H7 (cell line): ENCODE data around the gene PTBP3. TPM values are rescaled to one million over a fixed set of nuclear protein-coding genes. Genes with fewer than 3 reads are reported as not detected.
"Not testable (repeated sequence)": the region's sequence is repeated elsewhere in the genome, so short reads cannot be mapped to it uniquely, and the experiment has no call there.

Source experiments
- DNase-seq: peaks from one replicate; pipeline ENCODE4 v3.0.0; 2012
- H3K27me3 ChIP-seq: 2 replicates; pipeline ENCODE4 v1.6.0; 2011; ENCODE audit warnings: mild to moderate bottlenecking, low read length; ENCODE audit not compliant: control insufficient read depth, insufficient read depth
- H3K36me3 ChIP-seq: replicated peaks from 2 replicates; pipeline ENCODE4 v1.5.1; 2011; ENCODE audit warnings: low read length; ENCODE audit not compliant: control insufficient read depth, insufficient read depth
- H3K4me3 ChIP-seq: 2 replicates; pipeline ENCODE4 v1.5.1; 2011; ENCODE audit warnings: low read depth, mild to moderate bottlenecking, control low read depth, low read length, moderate library complexity; ENCODE audit not compliant: insufficient read depth
- total RNA-seq: library from RNA; depleted of rRNA; stranded (reverse); fragments of >200 nt; shearing (Covaris generic); gene quantifications from 2 replicates; pipeline ENCODE4 v1.2.3, GENCODE V29; 2014

The PTBP3 gene
- total RNA-seq, 1 experiment from 2014 or later, result 57.5 TPM

GRCh38 chr9:112280904-112281303 lies 52.5 kb downstream of the PTBP3 start:
- no peak overlapping the region for H3K4me3 ChIP-seq
- peaks cover 4% of the 10 kb centered on the region for H3K36me3 ChIP-seq
- no peaks in the 10 kb centered on the region for H3K27me3 ChIP-seq
- no peak for DNase-seq

DNA sequence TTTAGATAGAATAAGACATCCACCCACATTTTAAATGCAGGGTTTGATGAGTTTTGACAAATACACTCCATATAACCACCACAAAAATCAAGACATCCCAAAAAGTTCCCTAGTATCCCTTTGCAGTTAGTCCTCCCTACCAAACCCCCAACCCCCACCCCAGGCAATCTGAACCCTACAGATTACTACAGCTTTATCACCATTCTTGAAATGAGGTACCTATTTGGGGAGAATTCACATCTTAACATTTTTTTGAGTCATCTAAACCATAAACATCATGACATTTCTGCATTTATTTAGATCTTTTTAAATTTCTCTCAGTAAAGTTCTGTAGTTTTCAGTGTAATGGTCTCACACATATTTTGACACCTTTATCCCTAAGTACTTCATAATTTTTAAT lies 53.9 kb downstream of the PTBP3 start:
- no peak overlapping the region for H3K4me3 ChIP-seq
- H3K27me3 ChIP-seq, result no peaks in the 10 kb centered on the region
- peaks cover 4% of the 10 kb centered on the region for H3K36me3 ChIP-seq
- DNase-seq, result no peak

GRCh38 chr9:112278152-112278551 lies 55.3 kb downstream of the PTBP3 start:
- H3K36me3 ChIP-seq, result no peaks in the 10 kb centered on the region; the same call in 1 of the 2 replicates
- H3K4me3 ChIP-seq, result no peak overlapping the region
- no peak for DNase-seq
- no peaks in the 10 kb centered on the region for H3K27me3 ChIP-seq

- Histone ChIP-seq H3K36me3 (no peaks in the 10 kb centered on the region; the same call in 1 of the 2 replicates), H3K4me3 (no peak overlapping the region)
- no peak for DNase-seq
Measured at GRCh38 chr9:112274600-112274999, 58.8 kb downstream of the PTBP3 start.

GRCh38 chr9:112273876-112274275 lies 59.5 kb downstream of the PTBP3 start:
- no peak for DNase-seq
- no peaks in the 10 kb centered on the region for H3K27me3 ChIP-seq
- H3K4me3 ChIP-seq, result no peak overlapping the region
- H3K36me3 ChIP-seq, result no peaks in the 10 kb centered on the region; the same call in 1 of the 2 replicates

More at GRCh38 chr9:112274600-112274999, 58.8 kb downstream of the PTBP3 start:
- no peaks in the 10 kb centered on the region for H3K27me3 ChIP-seq

GRCh38 chr9:112271466-112272098 lies 61.8 kb downstream of the PTBP3 start:
- DNase-seq, result no peak
- no peaks in the 10 kb centered on the region for H3K27me3 ChIP-seq
- no peak overlapping the region for H3K4me3 ChIP-seq
- no peaks in the 10 kb centered on the region; the same call in 1 of the 2 replicates for H3K36me3 ChIP-seq

- no peaks in the 10 kb centered on the region for H3K27me3 ChIP-seq
- no peak overlapping the region for H3K4me3 ChIP-seq
- DNase-seq, result no peak
- no peaks in the 10 kb centered on the region; the same call in 1 of the 2 replicates for H3K36me3 ChIP-seq
Measured at GRCh38 chr9:112268413-112268812, 65.0 kb downstream of the PTBP3 start.

- not testable (repeated sequence) for DNase-seq, H3K27me3 ChIP-seq, H3K36me3 ChIP-seq, H3K4me3 ChIP-seq
Measured at GRCh38 chr9:112267086-112267485, 66.3 kb downstream of the PTBP3 start.

GRCh38 chr9:112265391-112265790 lies 68.0 kb downstream of the PTBP3 start:
- no peaks in the 10 kb centered on the region for H3K36me3 ChIP-seq
- no peaks in the 10 kb centered on the region for H3K27me3 ChIP-seq
- DNase-seq, result no peak
- H3K4me3 ChIP-seq, result no peak overlapping the region

DNA sequence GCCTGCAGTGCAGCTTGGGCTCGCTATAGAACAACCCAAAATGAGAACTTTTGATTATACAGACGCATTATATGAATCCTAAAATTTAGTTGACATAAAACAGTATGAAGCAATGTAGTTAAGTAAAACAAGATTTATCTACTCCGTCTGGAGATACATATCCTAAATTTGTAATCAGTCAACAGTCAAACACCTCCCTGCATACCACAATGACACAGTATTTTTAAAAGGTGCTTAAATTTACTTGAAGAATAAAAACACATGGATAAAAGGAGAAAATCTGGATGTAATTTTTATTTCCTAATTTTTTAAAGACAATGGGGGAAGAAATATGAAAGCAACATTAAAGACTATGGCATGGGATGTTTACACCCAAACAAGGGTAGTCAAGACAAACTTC lies 70.8 kb downstream of the PTBP3 start:
- H3K36me3 ChIP-seq, result no peaks in the 10 kb centered on the region
- no peaks in the 10 kb centered on the region for H3K27me3 ChIP-seq
- no peak overlapping the region for H3K4me3 ChIP-seq
- no peak for DNase-seq

DNA sequence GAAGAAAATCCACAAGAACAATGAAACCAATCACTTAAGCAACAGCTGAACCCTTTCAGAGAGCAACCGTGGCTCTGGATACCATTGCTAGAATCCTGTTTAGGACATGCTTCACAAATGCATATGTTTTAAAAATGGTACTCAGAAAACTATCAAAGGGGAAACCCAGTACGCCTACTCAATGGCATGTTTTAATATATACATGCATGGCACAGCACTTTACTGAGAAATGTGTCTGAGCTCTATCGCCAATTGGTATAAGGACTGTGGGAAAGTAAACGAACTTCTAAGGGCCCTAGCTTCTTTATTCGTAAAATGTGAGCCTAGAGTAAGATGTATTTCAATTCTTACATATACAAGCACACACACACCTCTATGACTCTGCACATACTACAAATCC lies 72.3 kb downstream of the PTBP3 start:
- no peak for DNase-seq
- Histone ChIP-seq H3K27me3 (no peaks in the 10 kb centered on the region), H3K4me3 (no peak overlapping the region), H3K36me3 (no peaks in the 10 kb centered on the region)

DNA sequence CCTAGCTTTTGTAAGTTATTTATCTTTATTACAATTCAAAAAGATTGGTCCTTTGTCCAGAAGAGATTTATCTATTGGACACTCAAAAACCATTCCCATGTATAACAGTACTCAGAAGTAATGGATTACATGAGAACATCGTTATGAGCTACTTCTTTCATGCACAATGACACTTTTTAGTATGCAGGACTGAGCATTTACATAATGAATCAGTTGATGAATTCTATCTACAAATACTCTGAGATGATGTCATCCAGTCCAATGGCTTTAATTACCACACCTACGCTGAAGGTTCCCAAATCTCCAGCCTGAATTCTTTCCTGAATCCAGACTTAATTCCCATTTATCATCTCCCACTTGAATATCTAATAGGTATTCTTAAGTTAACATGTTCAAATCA lies 75.3 kb downstream of the PTBP3 start:
- Histone ChIP-seq H3K4me3 (no peak overlapping the region), H3K36me3 (no peaks in the 10 kb centered on the region; the same call in 1 of the 2 replicates), H3K27me3 (no peaks in the 10 kb centered on the region)
- no peak for DNase-seq

- no peak overlapping the region for H3K4me3 ChIP-seq
- H3K27me3 ChIP-seq, result no peaks in the 10 kb centered on the region
- DNase-seq, result no peak
- H3K36me3 ChIP-seq, result peaks cover 2% of the 10 kb centered on the region
Measured at GRCh38 chr9:112252194-112252593, 81.2 kb downstream of the PTBP3 start.

DNA sequence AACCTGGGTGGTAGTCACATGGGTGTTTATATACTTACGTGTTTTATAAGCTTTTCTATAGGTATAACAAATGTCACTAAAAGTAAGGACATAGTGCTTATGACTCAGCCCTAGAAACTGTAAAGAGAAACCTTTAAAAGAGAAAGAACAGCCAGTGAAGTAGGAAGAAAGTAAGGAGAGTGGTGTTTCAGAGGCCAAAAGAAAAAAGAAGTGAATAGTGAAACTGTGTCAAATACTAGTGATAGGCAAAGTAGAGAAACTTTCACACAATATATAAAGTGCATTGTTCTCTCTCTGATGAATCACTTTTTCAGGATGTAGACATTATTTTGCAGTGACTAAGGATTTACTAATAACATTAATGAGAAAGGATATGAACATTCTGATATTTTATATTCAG lies 84.1 kb downstream of the PTBP3 start:
- DNase-seq, result no peak
- Histone ChIP-seq H3K4me3 (no peak overlapping the region), H3K36me3 (peaks cover 2% of the 10 kb centered on the region; the same call in 1 of the 2 replicates), H3K27me3 (no peaks in the 10 kb centered on the region)

- no peaks in the 10 kb centered on the region for H3K27me3 ChIP-seq
- no peak for DNase-seq
- H3K4me3 ChIP-seq, result no peak overlapping the region
- peaks cover 2% of the 10 kb centered on the region; the same call in 1 of the 2 replicates for H3K36me3 ChIP-seq
Measured at GRCh38 chr9:112248722-112249121, 84.7 kb downstream of the PTBP3 start.

GRCh38 chr9:112247090-112247489 lies 86.3 kb downstream of the PTBP3 start:
- no peaks in the 10 kb centered on the region for H3K27me3 ChIP-seq
- H3K4me3 ChIP-seq, result no peak overlapping the region
- DNase-seq, result no peak
- peaks cover 2% of the 10 kb centered on the region; the same call in 1 of the 2 replicates for H3K36me3 ChIP-seq
